Prostate gland (tissue), 2 donors: ENCODE results near the gene ELOVL5.

Experiments
- CTCF ChIP-seq, 4 experiments: fragments of 200-600 bp in 2 of 4; fragments of 450-650 bp in 2 of 4; sonication (generic) in 2 of 4; IDR thresholded peaks; 1 replicate in 3 of 4; 2 replicates in 1 of 4; pipeline ENCODE4 v1.5.1; 2016 to 2019; ENCODE audit warnings: antibody characterized with exemption in 4 of 4, mild to moderate bottlenecking in 2 of 4, moderate library complexity in 2 of 4
- POLR2A ChIP-seq: fragments of 450-650 bp; IDR thresholded peaks from one replicate; pipeline ENCODE4 v1.6.1; 2016; ENCODE audit warnings: antibody characterized with exemption, mild to moderate bottlenecking
- POLR2AphosphoS5 ChIP-seq: sonication (generic); formaldehyde crosslinking; IDR thresholded peaks from one replicate; pipeline ENCODE4 v1.6.1; 2017; ENCODE audit warnings: antibody characterized with exemption

GRCh38 chr6:53290537-53291510, 57.9 kb downstream of the ELOVL5 start:
- TF ChIP-seq POLR2AphosphoS5 = no peak
- TF ChIP-seq CTCF (IDR thresholded peaks at IDR 0.05) = no peak
- TF ChIP-seq POLR2A = no peak
